Breast epithelium (tissue), 4 donors: Measurements from ENCODE around the gene DAPK3. TPM values are rescaled to one million over a fixed set of nuclear protein-coding genes. Genes with fewer than 3 reads are reported as not detected.
"Not testable (repeated sequence)": the region's sequence is repeated elsewhere in the genome, so short reads cannot be mapped to it uniquely, and the experiment has no call there.

Experiments used
- DNase-seq, 2 donors: peaks; one replicate each; pipeline ENCODE4 v3.0.0-alpha.2; 2019; ENCODE audit warnings: low spot score in 2 of 2
- H3K27ac ChIP-seq, 2 donors: fragments of 200-600 bp; sonication (generic) in 1 of 2; one replicate each; pipeline ENCODE4 v1.5.1; 2016 to 2019; ENCODE audit warnings: mild to moderate bottlenecking in 1 of 2
- H3K27me3 ChIP-seq, 2 donors: fragments of 200-600 bp; sonication (generic) in 1 of 2; one replicate each; pipeline versions ENCODE4 v1.5.1 to v1.6.0; 2017 to 2019; ENCODE audit warnings: control low read depth in 1 of 2, mild to moderate bottlenecking in 1 of 2
- H3K36me3 ChIP-seq: fragments of 200-600 bp; one replicate; pipeline ENCODE4 v1.5.1; 2019
- H3K4me1 ChIP-seq, 2 donors: fragments of 200-600 bp; sonication (generic); one replicate each; pipeline ENCODE4 v1.5.1; 2016 to 2019; ENCODE audit warnings: control low read depth in 1 of 2
- H3K4me3 ChIP-seq, 3 donors: fragments of 200-600 bp; sonication (generic); 1 replicate in 2 of 3; 2 replicates in 1 of 3; pipeline ENCODE4 v1.5.1; 2016 to 2019; ENCODE audit warnings: mild to moderate bottlenecking in 3 of 3, moderate library complexity in 2 of 3
- H3K9me3 ChIP-seq, 2 donors: fragments of 200-600 bp; sonication (generic) in 1 of 2; one replicate each; pipeline ENCODE4 v1.5.1; 2016 to 2019; ENCODE audit warnings: control low read depth in 1 of 2
- CTCF ChIP-seq, 3 donors: fragments of 450-650 bp; IDR thresholded peaks; one replicate each; pipeline ENCODE4 v1.5.1; 2016 to 2017; ENCODE audit warnings: antibody characterized with exemption in 3 of 3, mild to moderate bottlenecking in 3 of 3, moderate library complexity in 3 of 3
- POLR2A ChIP-seq: fragments of 450-650 bp; IDR thresholded peaks from one replicate; pipeline ENCODE4 v1.6.1; 2016; ENCODE audit warnings: antibody characterized with exemption, mild to moderate bottlenecking, moderate library complexity
- POLR2AphosphoS5 ChIP-seq, 3 donors: sonication (generic); formaldehyde crosslinking; IDR thresholded peaks; one replicate each; pipeline ENCODE4 v1.6.1; 2017; ENCODE audit warnings: antibody characterized with exemption in 3 of 3
- intact Hi-C: fragments of 100-400 bp; cut with DNase I; formaldehyde crosslinking; loops from one replicate; pipeline ENCODE4 v1.15.1; 2023; ENCODE audit warnings: low total_unique reads
- total RNA-seq, 3 donors: library from RNA; depleted of rRNA; stranded (reverse); fragments of >200 nt; gene quantifications; one replicate each; pipeline ENCODE4 v1.1.0, GENCODE V29; 2016

Gene DAPK3
- total RNA-seq, 3 donors from 2014 or later = 60.3 to 68.6 (median 62.6) TPM

- DNase-seq = no peak
- intact Hi-C loops = no loop called here
Measured at GRCh38 chr19:4013886-4014540, 43.1 kb upstream of the DAPK3 start.

GRCh38 chr19:4012975-4013634, 42.2 kb upstream of the DAPK3 start:
- Histone ChIP-seq H3K27me3 (no peaks in the 10 kb centered on the region), H3K36me3 (no peaks in the 10 kb centered on the region), H3K9me3 (no peaks in the 10 kb centered on the region), H3K27ac (peak overlapping the region; percentile 74 to 85), H3K4me1 (peaks cover 13 to 41% of the 10 kb centered on the region in 2 donors), H3K4me3 (no peak overlapping the region)
- no peak for DNase-seq
- intact Hi-C loops = no loop called here
- TF ChIP-seq POLR2AphosphoS5 (IDR thresholded peaks at IDR 0.05) (no peak), POLR2A (no peak), CTCF (IDR thresholded peaks at IDR 0.05) (no peak)

More at GRCh38 chr19:4013886-4014540, 43.1 kb upstream of the DAPK3 start:
- Histone ChIP-seq H3K4me3 (peak overlapping the region in 1 of 3 donors; percentile 58), H3K9me3 (no peaks in the 10 kb centered on the region), H3K36me3 (no peaks in the 10 kb centered on the region), H3K27me3 (no peaks in the 10 kb centered on the region), H3K4me1 (peaks cover 8 to 34% of the 10 kb centered on the region in 2 donors), H3K27ac (peak overlapping the region; percentile 65 to 85)
- TF ChIP-seq CTCF (IDR thresholded peaks at IDR 0.05) (no peak), POLR2AphosphoS5 (IDR thresholded peaks at IDR 0.05) (no peak), POLR2A (no peak)

GRCh38 chr19:4012092-4012974, 41.4 kb upstream of the DAPK3 start:
- Histone ChIP-seq H3K9me3 (no peaks in the 10 kb centered on the region), H3K4me3 (peak overlapping the region in 1 of 3 donors; percentile 4), H3K4me1 (peaks cover 13 to 41% of the 10 kb centered on the region in 2 donors), H3K27me3 (no peaks in the 10 kb centered on the region), H3K36me3 (no peaks in the 10 kb centered on the region), H3K27ac (peak overlapping the region; percentile 74 to 76)
- TF ChIP-seq CTCF (IDR thresholded peaks at IDR 0.05) (no peak), POLR2A (no peak), POLR2AphosphoS5 (IDR thresholded peaks at IDR 0.05) (no peak)
- DNase-seq = peak; percentile 55 to 76
- intact Hi-C loops = no loop called here

- H3K4me1 ChIP-seq = peaks cover 13 to 41% of the 10 kb centered on the region in 2 donors
- H3K36me3 ChIP-seq, H3K9me3 ChIP-seq, H3K27me3 ChIP-seq, intact Hi-C loops, DNase-seq, H3K4me3 ChIP-seq, H3K27ac ChIP-seq: not testable (repeated sequence)
Measured at GRCh38 chr19:4011430-4011829, 40.5 kb upstream of the DAPK3 start.

GRCh38 chr19:4010808-4011110, 39.9 kb upstream of the DAPK3 start:
- no peak for DNase-seq
- Histone ChIP-seq H3K4me3 (no peak overlapping the region), H3K9me3 (no peaks in the 10 kb centered on the region), H3K27me3 (no peaks in the 10 kb centered on the region), H3K27ac (peak overlapping the region in 1 of 2 donors; percentile 16), H3K4me1 (peaks cover 13 to 36% of the 10 kb centered on the region in 2 donors), H3K36me3 (no peaks in the 10 kb centered on the region)
- intact Hi-C loops = no loop called here
- TF ChIP-seq POLR2A = no peak
- no peak for TF ChIP-seq CTCF (IDR thresholded peaks at IDR 0.05)
- no peak for TF ChIP-seq POLR2AphosphoS5 (IDR thresholded peaks at IDR 0.05)
